ENCODE measurements around the gene PPIC.

Gene PPIC

DNA sequence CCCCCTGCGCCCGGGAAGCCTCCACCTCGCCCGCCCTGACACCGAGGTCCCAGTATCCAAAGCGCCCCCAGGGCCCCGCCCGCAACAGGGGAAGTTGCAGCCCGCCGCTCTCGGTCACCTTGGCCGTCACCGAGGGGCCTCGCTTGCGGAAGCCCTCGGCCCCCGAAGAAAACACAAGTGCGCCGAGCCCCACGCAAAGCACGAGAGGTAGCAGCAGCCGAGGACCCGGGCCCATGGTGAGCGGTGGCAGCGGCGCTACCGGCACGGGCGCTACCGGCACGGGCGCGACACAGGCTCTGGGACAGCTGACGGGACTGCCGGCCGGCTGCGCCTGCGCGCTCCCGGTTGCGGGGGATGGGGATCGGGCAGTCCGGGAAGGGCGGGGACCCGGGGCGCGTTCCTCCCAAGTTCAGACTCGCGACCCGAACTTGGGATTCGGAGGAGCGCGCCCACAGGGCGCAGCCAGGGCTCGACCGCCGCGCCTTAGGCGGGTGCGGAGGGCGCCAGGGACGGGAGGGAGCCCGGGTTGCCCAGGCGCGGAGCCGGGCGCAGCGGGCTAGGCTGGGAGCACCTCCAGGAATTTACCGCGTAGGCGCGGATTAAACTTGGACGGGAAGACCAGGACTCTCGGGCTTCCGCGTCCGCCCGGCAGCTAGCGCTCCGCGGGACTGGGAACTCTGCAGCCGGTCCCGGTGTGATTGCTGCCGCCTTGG lies at the start of gene PPIC:
TSS of gene PPIC (minus strand) at position 335 of the 713 bp plus-strand sequence. CDS start at position 235, 100 bp downstream.
- peak; percentile 75 for DNase-seq

DNA sequence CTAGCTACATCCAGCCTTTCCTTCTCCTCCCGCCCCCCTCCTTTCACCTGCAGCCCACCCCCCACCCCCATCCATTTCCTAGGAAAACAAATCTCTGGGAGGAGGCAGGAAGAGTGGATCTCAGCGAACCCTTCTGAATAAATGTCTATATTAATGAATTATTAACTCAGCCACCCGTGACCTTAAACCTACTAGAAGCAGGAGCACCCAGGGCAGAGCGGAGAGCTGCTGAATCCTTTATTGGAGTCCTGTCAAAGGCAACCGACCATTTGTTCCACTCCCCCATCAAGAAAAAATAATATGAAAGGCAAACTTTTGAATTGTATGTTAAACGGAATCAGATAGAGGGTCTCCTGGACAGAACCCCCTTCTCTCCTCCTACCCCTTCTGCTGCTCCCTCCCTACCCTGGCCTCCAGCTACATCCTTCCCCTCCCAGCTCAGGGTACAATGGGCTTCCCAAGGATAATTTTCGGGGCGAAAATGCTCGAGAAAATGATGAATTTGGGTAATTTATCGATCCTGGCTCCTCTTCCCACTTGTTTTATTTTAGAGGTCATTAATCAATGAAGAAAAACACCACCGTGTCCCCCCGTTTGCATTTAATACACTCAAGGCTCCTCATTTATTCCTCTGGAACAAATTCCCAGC lies 49.2 kb upstream of the PPIC start:
- no peak for DNase-seq

DNA sequence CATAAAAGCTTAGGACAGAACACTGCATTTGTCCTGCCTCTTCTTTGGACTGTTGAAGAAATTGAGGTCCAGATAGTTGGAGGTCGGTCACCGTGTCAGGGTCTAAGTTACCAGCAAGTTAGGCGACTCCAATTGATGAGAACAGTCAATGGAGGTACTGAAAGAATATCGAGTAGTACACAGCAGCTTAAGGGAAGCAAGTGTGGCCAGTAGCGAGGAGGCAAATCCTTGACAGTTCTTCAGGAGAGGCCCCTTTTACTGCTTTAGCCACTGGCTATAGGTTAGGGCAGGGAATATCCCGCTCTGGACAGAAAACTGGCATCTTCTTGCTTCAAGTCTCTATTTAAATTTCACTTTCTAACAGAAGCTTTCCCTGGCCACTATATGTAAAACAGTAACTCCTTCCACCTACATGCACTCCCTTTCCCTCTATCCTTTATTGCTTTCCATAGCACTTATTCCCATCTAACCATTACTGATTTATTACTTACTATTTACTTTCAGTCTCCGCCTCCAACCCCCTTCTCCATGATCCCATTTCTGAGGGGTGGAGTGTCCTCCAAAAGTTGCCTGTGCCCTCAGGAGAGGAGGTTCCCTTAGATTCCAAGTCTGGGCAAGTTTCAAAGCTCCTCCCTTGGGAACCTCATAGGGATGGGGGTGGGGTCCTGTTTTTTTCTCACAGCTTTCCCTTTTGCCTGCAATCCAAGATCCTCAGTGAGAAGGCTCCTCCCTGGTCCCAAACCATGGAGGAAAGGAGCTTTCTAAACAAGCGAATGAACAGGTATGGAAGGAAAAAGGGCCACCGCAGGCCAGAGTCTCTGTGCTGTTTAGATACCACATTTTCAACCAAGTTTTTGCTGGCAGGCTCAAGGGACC lies 48.4 kb upstream of the PPIC start:
- DNase-seq = no peak

DNA sequence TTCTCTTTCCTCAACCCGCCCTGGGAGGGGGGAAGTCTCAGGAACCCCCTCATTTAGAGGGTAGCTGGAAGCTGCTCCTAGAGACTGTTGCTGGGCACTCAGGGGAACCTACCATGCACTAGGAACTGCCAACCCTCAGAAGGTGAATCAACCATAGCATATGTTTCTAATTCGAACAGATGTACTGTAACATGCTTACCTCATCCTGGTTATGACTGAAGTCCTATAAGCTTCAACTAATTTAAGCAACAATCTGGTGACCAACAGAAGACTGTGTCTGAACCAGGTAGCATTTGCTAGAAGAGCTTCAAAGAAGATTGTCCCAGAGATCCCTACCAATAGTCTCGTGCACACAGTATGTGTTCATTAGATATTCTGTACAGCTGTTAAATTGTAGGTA lies 46.8 kb upstream of the PPIC start:
- DNase-seq = peak; percentile 7

DNA sequence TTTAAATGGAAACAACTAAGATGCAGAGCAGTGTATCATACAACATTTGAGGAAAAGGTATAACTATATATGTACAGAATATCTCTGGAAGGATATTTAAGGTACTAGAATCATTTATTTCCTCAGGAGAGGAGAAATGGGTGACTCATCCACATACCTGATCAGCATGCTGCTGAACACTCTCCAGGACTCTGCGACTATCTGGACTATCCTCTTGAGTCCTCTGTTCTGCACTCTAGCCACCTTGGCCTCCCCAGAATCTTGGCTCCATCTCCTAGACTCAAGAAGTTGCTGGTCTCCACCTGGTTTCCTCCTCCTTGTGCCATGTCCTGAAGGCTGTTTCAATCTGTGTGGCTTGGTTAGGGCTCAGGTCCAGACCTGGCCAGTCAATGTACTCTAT lies 43.7 kb upstream of the PPIC start:
- no peak for DNase-seq

DNA sequence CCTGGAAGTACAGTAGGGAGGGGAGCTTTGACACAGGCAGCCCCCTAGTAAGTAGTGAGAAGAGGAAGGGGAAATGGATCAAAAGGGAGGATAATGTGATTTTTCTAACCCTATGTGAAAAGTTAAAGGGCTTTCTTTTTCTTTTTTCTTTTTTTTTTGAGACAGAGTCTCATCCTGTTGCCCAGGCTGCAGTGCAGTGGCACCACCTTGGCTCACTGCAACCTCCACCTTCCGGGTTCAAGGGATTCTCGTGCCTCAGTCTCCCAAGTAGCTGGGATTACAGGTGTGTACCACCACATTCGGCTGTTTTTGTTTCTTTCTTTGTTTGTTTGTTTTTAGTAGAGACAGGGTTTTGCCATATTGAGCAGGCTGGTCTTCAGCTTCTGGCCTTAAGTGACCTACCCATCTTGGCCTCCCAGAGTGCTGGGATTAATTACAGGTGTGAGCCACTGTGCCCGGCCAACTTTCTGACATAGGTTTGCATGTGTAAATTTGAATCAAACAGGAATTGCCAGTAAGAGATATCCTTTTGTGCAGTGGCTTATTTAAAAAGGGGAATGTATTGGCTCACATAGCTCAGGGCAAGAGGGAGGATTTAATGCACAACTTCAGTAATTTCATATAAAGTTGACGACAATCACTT lies 39.1 kb upstream of the PPIC start:
- no peak for DNase-seq

DNA sequence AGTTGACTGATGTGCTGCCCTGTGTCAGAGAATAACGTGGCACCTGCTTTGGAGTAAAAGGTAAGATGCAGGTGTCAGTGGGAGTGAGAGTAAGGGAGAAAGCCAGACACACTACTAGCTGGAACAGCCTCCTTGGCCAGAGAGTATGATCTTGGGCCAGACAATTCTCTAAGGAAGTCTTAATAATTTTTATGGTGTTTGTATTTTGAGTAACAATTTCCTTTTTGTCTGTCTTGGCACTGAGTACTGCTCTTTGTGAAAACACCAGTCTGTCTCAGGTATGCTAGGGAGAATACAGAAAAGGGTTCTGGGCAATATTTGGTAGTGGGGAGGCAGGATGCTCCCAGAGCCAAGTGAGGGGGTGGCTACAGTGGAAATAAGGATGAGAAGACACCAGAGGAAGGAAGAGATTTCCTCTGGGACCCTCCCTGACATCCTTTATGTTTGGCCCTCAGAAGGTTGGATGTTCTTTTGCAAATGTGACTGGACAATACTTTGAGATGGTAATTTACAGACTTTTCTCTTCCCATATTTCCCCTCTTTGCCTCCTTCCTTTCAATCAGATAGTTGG lies 31.9 kb upstream of the PPIC start:
- DNase-seq = no peak

DNA sequence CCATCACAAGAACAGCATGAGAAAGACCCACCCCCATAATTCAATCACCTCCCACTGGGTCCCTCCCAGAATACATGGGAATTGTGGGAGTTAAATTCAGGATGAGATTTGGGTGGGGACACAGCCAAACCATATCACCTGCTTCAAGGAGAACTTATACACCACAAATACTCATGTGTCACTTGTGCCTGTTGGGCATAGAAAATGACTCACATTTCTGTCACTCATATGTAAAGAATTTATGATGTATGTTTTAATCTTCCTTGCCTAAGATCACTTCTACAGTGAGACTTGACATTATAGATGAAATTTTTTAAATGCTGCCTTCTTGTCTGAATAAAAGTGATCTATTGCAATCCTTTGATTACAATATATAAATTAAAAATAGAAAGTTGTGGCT lies 29.5 kb upstream of the PPIC start:
- DNase-seq = no peak

DNA sequence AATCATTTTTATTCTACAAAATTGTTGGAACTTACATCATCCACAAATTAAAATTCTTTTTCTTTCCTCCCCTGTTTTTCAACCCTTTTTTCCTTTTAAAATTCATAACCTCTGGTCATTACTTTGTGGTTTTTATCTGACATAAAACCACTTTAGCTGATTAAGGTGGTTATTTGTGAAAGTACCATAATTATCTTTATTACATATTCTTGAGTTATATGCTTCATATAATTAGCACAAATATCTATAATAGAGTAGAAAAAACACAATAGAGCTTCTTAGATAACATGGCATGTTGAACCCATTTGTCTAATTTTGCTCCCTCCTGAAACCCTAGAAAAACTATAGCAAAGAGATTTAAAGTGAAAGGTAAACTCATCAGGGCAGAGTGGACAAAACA lies 22.9 kb upstream of the PPIC start:
- no peak for DNase-seq

DNA sequence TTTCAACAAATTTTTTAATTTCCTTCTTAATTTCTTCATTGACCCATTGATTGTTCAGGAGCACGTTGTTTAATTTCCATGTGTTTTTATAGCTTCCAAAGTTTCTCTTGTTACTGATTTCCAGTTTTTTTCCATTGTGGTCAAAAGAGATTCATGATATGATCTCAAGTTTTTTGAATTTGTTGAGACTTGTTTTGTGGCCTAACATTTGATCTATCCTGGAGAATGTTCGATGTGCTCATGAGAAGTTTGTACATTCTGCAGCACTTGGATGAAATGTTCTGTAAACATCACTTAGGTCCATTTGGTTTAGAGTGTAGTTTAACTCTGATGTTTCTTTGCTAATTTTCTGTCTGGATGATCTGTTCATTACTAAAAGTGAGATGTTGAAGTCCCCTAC lies 14.7 kb upstream of the PPIC start:
- no peak for DNase-seq

DNA sequence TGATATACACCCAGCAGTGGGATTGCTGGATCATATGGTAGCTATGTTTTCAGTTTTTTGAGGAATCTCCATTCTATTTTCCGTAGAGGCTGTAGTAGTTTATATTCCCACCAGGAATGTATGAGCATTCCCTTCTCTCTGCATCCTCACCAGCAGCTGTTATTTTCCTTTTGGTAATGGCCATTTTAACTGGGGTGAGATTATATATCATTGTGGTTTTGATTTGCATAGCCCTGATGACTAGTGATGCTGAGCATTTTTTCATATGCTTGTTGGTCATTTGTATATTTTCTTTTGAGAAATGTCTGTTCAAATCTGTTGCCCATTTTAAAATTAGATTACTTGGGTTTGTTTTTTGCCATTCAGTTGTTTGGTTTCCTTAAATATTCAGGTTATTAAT lies 11.2 kb upstream of the PPIC start:
- DNase-seq = peak; percentile 21

DNA sequence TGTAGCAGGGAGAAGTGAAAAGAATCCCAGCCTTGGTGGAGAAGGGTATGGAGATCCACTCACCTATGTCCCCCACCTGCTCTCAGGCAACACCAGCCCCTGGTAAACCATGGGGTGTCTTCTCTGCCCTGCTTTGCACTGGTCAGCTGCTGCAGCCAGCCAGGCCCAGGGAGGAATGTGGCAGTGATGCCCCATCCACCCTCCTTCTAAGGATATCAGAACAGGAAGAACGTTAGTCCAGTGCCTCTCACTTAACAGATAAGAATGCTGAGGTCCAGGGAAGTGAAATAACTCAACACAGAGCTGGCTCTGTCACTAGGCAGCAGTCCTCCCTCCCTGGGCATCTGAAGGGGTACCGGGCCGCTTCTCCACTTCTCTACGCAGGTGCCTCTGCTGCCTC lies 9.7 kb upstream of the PPIC start:
- no peak for DNase-seq

DNA sequence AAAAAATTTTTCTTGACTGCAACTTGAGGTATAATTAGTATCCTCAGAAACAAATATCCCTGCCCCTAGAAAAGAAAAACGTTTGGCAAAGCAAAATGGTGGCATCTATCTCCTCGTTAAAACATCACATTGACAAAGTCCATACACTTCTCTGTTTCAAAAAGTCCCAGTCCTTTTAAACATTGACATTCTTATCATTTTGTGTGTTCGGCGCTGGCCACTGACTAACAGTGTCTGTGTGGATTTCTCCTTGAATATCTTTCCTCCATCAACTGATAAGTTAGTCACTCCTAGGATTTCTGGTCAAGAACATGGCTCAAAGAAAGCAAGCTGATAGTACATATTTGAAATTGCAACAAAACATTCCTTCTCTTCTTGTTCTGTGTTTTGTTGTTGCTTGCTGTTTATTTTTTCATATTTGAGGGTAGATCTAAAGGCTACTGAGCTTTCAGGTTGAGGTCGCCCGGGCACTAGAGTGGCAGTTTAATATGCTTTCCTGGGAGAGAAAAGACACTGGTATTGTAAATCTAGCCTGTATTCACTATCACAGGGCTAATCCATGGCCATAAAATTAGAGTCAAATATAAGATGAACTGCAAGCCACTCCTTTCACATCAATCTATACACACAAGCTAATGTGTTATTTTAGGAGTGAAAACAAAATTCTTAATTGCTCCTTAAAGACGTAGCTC lies 8.5 kb upstream of the PPIC start:
- no peak for DNase-seq

DNA sequence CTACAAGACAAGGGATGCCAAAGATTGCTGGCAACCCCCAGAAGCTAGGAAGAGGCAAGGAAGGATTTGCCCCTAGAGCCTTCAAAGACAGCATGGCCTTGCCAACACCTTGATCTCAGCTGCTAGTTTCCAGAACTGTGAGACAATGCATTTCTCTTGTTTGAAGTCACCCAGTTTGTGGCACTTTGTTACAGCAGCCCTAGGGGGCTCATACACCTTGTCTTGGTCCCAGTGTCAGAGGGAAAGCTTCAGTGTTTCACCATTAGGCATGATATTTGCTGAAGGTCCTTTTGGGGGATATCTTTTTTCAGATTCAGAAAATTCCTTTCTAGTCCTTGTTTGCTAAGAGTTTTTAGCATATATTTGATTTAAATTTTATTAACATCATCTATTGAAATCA lies 3.1 kb upstream of the PPIC start:
- no peak for DNase-seq

DNA sequence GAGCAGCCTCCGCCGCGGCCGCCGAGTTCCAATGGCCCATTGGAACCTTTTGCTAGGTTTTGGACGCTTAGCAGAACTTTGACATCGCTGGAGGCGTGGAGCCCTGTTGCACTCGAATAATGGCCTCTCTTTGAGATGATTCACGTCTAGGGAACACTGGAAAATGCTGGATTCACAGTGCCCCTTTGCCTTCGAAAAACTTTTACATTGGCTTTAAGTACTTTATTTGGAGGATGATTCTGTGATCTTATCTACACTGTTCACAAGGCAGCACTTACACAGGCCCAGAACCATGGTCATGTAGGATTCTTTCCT lies 536 bp upstream of the PPIC start:
- DNase-seq = no peak

DNA sequence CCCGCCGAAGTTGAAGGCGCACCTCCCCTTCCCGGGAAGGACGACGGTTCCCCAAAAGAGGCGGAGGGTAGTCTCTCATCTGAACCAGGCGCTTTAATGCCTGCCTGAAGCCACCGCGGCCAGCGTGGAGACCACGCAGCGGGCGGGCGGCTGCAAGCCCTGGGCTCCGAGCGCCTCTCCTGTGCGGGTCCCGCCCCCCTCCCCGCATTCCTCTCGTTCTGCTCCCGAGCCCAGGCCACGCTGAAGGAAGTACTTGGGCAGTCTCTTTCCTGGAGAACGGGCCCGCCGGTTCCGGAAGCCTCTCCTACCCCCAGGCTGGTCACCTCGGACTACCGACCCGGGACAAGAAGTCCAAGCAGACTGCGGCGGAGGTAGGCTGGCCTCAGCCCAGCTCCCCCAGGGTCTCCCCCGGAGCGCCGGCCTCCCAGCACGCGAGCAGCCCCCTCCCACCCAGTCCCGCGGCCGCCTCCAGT lies 571 bp downstream of the PPIC start:
- peak; percentile 11 for DNase-seq

DNA sequence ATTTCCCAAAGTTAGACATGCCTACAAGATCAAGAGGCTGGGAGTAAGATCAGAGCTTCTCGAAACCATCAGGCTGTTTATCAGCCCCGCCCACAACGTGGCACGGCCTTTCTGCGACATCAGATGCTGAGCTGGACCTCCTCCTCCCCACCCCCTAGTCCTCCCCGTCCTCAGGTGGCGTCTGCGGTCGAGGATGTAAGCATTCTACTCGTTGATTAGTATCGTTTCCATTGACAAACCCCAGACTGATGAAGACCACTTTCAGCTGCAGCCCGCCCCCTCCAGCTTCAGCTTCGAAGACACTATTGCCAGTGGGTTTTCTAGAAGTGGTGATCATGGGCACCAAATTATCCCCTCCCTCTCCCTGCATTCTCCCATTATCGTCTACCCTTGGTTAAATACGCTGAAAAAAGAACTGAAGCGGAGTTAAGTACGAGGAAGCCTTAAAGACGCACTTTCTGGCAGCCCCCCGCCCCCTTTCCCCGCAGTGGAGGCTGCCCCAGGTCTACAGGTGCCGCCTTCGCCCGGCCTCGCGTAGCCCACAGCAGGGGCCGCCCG lies 1.1 kb downstream of the PPIC start:
- no peak for DNase-seq

DNA sequence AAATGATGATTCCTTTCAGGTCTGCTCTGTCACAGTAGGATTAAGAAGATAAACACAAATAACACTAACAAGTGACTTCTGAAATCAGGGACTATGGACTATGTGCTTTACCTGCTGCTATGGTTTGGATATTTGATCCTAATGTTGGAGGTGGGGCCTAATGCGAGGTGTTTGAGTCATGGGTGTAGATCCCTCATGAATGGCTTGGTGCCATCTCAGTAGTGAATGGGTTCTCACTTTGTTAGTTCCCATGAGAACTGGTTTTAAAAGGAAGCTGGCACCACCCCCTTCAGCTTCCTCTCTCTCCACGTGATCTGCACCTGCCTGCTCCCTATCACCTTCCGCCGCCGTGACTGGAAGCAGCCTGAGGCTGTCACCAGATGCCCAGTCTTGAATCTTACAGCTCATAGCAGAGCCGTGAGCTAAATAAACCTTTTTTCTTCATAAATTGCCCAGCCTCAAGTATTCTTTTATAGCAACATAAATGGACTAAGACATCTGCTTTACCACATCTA lies 3.3 kb downstream of the PPIC start:
- DNase-seq = no peak

DNA sequence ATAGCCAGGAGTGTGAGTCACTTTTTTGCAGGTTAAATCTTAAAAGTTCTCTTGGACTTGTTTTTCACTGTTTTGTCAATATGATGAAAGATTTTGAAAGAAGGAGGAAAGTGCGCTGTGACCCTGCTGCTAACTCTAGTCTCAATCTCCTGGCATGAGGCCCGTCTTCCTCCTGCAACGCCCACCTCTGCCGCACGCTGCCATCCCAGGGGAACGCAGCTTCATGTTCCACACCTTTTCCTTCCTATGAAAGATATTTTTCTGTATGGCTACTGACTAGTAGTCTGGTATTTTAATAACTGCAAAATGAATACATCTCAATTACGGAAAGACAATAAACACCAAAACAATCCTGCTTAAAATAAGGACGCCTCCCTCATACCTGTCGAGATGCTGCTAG lies 8.3 kb downstream of the PPIC start:
- no peak for DNase-seq

DNA sequence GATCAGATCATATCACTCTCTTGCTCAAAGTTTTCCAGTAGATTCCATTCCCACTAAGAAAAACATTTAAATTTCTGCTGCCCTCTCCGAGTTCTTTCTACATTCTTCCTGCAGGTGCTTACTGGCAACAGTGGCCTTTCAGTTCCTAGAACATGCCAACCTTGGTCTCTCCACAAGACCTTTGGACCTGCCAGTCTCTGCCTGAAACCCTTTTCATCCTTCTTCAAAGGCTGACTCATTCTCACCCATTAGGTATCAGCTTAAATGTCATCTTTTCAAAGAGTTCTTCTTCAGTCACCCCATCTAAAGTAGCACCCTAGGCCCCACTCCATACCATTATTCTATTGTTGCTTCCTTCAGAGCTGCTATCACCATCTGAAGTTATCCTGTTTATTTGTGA lies 21.8 kb downstream of the PPIC start:
- DNase-seq = no peak

DNA sequence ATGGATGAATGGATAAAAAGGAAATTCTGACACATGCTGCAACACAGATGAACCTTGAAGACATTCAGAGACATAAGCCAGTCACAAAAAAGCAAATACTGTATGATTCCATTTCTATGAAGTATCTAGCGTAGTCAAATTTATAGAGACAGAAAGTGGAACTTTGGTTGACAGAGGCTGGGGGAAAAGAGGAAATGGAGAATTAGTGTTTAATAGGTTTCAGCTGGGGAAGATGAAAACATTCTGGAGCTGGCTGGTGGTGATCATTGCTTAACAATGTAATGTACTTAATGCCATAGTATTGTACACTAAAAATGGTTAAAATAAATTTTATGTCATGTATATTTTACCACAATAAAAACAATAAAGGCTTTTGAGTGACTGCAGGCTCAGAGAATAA lies 24.2 kb downstream of the PPIC start:
- no peak for DNase-seq

DNA sequence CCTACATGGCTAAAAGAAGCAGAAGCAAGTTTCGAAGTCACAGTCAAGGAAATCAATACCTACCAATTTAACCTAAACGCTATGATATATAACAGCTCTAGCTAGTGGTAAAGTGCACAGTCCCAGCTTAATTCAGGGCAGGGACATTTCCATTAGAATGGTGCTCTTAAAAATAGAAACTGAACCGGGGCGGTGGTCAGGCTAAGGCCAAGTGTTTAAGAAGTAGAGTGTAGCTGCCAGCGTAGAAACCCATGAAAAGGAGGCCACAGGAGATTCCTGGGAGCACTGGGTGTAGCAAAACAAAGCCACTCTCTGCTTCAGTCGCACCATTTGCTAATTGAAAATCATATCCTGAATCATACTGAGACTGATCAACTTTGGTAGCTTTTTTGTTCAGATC lies 28.8 kb downstream of the PPIC start:
- no peak for DNase-seq
